ENCODE data around the gene DCAF8. TPM values are rescaled to one million over a fixed set of nuclear protein-coding genes. Genes with fewer than 3 reads are reported as not detected.

DCAF8 gene
- total and polyA plus RNA-seq, 2 experiments from 2014 or later, result 55.0 to 104 TPM

DNA sequence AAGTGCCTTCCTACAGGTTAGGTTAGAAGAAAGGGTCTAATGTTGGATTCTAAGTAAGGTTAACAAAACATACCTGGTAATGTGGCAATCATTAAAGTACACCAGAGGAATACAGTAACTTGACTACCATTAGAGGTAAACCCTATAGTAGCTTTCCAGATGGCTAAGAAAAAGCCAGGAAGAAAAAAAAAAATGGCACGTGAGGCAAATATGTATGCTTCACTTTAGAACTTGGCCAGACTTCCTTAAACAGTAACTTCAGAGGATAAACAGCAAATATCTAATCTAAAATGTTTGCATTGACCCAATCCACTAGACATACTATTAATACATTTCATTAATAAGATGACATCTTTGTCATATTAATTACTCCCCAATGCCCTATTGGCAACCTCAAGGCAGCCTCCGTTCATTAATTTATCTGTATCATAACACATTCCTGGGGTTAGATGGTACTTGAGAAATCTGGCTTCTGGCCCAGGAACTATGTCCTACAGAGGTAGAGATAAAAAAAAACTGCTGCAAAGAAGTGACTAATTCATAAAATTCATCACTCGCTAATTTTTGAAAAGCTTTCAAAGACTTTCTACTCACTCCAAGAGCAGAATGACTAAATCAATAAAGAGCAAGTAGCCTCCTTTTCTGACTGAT is 5.8 kb downstream of the DCAF8 start:
- Mint-ChIP-seq H3K36me3 (ENCODE audit: low read depth) (peaks cover 21% of the 10 kb centered on the region; the same call in 2 of the 3 replicates), H3K27me3 (ENCODE audit: insufficient read depth, low read depth, poor library complexity) (peaks cover 3% of the 10 kb centered on the region), H3K9me3 (no peaks in the 10 kb centered on the region), H3K4me1 (peaks cover 27% of the 10 kb centered on the region), H3K4me3 (no peak overlapping the region), H3K27ac (no peak overlapping the region)
- TF ChIP-seq NANOG (IDR thresholded peaks at IDR 0.05; ENCODE audit: borderline replicate concordance), result no peak
- TF ChIP-seq, protein P1, sequence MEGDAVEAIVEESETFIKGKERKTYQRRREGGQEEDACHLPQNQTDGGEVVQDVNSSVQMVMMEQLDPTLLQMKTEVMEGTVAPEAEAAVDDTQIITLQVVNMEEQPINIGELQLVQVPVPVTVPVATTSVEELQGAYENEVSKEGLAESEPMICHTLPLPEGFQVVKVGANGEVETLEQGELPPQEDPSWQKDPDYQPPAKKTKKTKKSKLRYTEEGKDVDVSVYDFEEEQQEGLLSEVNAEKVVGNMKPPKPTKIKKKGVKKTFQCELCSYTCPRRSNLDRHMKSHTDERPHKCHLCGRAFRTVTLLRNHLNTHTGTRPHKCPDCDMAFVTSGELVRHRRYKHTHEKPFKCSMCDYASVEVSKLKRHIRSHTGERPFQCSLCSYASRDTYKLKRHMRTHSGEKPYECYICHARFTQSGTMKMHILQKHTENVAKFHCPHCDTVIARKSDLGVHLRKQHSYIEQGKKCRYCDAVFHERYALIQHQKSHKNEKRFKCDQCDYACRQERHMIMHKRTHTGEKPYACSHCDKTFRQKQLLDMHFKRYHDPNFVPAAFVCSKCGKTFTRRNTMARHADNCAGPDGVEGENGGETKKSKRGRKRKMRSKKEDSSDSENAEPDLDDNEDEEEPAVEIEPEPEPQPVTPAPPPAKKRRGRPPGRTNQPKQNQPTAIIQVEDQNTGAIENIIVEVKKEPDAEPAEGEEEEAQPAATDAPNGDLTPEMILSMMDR (conservative IDR thresholded peaks at IDR 0.05; ENCODE audit: low read depth in 2 of 2), result no peak
- no peak for TF ChIP-seq ZNF331 (CRISPR knock-in tag; IDR thresholded peaks at IDR 0.05; ENCODE audit: low read depth)
- no peak for TF ChIP-seq JUNB (IDR thresholded peaks at IDR 0.05; ENCODE audit: unreplicated experiment)
- TF ChIP-seq EZH2phosphoT487 (IDR thresholded peaks at IDR 0.05; ENCODE audit: unreplicated experiment), result no peak
- TF ChIP-seq STAT1 (IDR thresholded peaks at IDR 0.05; ENCODE audit: unreplicated experiment), result no peak
- no peak for TF ChIP-seq ZNF114 (CRISPR knock-in tag; IDR thresholded peaks at IDR 0.05)
- TF ChIP-seq POLR2AphosphoS5 (IDR thresholded peaks at IDR 0.05; ENCODE audit: low read depth), result no peak
- no peak for DNase-seq (ENCODE audit: low spot score)
- no peak overlapping the region for H3K4me3 ChIP-seq
- H3K9me2 ChIP-seq (ENCODE audit: insufficient read depth), result no peaks in the 10 kb centered on the region
- peaks cover 14% of the 10 kb centered on the region for H3K4me1 ChIP-seq (ENCODE audit: insufficient read depth)
- H2AFZ ChIP-seq, result no peak overlapping the region
- no peak overlapping the region for H3K27ac ChIP-seq (ENCODE audit: low read depth)
- H3K4me2 ChIP-seq, result no peak overlapping the region
- H3K36me3 ChIP-seq (ENCODE audit: insufficient read depth), result peaks cover 4% of the 10 kb centered on the region; the same call in 1 of the 2 replicates
- H3F3A ChIP-seq (replicated peaks; ENCODE audit: low read depth), result no peaks in the 10 kb centered on the region
- H3K79me2 ChIP-seq (replicated peaks; ENCODE audit: insufficient read depth), result peaks cover 71% of the 10 kb centered on the region
- ATAC-seq, result no peak
- no peaks in the 10 kb centered on the region for H4K20me1 ChIP-seq (replicated peaks; ENCODE audit: insufficient read depth)
- no peaks in the 10 kb centered on the region for H3K27me3 ChIP-seq (ENCODE audit: insufficient read depth)

- no peak for ATAC-seq
- Histone ChIP-seq H3K4me3 (no peak overlapping the region), H2AFZ (no peak overlapping the region), H4K20me1 (replicated peaks; ENCODE audit: insufficient read depth) (0 out of 2 replicates have a peak, but pooled peaks cover 4% of the 10 kb centered on the region), H3F3A (replicated peaks; ENCODE audit: low read depth) (no peaks in the 10 kb centered on the region), H3K36me3 (ENCODE audit: insufficient read depth) (peaks cover 4% of the 10 kb centered on the region), H3K4me2 (no peak overlapping the region), H3K9me2 (ENCODE audit: insufficient read depth) (no peaks in the 10 kb centered on the region), H3K27ac (ENCODE audit: low read depth) (no peak overlapping the region), H3K4me1 (ENCODE audit: insufficient read depth) (peaks cover 10% of the 10 kb centered on the region), H3K27me3 (ENCODE audit: insufficient read depth) (no peaks in the 10 kb centered on the region), H3K79me2 (replicated peaks; ENCODE audit: insufficient read depth) (peaks cover 71% of the 10 kb centered on the region)
- no peak for DNase-seq (ENCODE audit: low spot score)
- Mint-ChIP-seq H3K36me3 (ENCODE audit: low read depth) (peaks cover 21% of the 10 kb centered on the region; the same call in 2 of the 3 replicates), H3K4me1 (peaks cover 24% of the 10 kb centered on the region), H3K4me3 (no peak overlapping the region), H3K27ac (no peak overlapping the region), H3K27me3 (ENCODE audit: insufficient read depth, low read depth, poor library complexity) (peaks cover 2% of the 10 kb centered on the region), H3K9me3 (no peaks in the 10 kb centered on the region)
- TF ChIP-seq, protein P1 (conservative IDR thresholded peaks at IDR 0.05; ENCODE audit: low read depth in 2 of 2), result no peak
- no peak for TF ChIP-seq EZH2 (IDR thresholded peaks at IDR 0.05; ENCODE audit: low read depth, unreplicated experiment)
- TF ChIP-seq STAT1 (IDR thresholded peaks at IDR 0.05; ENCODE audit: unreplicated experiment), result no peak
- no peak for TF ChIP-seq CREB1 (CRISPR knock-in tag; IDR thresholded peaks at IDR 0.05; ENCODE audit: low read depth)
Measured at GRCh38 chr1:160255781-160256300, 6.5 kb downstream of the DCAF8 start.

All from GM23338 (cell line).